Islet of Langerhans (tissue), 1 donor: Measurements from ENCODE around the gene RAET1L.
"Not testable (repeated sequence)": the region's sequence is repeated elsewhere in the genome, so short reads cannot be mapped to it uniquely, and the experiment has no call there.

Experiments used
- FAIRE-seq: peaks from one replicate; lab custom pipeline; 2011; peaks lifted over from hg19 to GRCh38; lab: Jason Lieb, UNC

Gene RAET1L

DNA sequence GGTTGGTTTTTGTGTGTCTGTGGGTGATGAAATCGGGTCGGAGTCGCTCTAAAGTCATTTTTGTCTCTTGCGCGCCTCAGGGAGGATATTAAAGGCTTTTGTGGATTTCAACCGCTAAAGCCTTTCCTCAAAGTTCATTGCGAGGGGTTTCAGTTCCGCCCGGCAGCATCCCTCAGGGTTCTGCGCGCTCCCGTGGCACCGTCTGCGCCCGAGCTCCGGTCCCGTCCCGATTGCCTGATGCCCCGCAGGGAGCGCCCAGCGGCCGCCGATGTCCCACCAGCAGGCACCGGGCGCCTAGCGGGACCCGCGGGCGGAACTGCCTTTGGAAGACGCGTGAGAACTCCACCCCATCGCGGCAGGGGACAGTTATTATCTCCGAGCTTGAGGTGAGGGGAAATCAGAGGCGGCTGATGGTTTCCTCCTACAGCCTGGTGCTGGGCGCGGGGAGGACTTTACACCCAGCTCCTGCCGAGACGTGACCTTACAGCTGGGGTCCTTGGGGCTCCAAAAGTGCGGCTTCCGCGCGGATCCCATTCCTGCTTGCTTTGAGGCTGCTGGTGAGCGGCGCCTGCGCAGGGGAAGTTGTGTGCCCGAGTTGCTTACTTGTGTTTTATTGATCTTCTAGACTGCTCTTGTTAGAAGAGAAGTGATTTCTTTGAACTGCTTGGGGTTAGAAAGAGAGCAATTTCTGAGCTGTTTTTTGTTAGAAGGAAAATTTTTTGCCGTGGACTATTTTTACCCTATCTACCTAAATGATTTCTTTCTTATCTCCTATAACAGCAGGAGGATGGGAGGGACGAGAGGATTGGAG, 34.5 kb downstream of the RAET1L start:
- FAIRE-seq, result no peak

DNA sequence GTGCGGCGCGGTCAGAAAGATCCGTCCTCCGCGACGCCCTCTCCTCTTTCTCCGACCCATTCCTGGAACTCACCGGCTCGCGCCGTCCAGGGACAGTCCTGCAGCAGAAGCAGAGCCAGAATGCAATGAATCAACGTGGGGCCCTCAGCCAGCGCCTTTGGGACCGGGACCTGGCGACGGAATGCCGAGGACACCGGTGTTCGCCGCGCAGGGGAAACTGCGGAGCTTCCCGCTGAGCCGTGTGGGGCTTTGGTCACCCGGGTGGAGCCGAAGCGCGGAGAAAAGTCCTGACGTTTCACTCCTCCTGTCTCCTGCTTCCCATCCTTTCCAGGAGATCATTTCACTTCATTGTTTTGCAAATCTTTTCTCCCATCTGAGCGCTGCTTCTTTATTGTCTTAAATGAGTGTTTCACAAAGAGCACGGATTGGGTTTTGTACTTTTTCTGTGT, 35.1 kb downstream of the RAET1L start:
- no peak for FAIRE-seq

DNA sequence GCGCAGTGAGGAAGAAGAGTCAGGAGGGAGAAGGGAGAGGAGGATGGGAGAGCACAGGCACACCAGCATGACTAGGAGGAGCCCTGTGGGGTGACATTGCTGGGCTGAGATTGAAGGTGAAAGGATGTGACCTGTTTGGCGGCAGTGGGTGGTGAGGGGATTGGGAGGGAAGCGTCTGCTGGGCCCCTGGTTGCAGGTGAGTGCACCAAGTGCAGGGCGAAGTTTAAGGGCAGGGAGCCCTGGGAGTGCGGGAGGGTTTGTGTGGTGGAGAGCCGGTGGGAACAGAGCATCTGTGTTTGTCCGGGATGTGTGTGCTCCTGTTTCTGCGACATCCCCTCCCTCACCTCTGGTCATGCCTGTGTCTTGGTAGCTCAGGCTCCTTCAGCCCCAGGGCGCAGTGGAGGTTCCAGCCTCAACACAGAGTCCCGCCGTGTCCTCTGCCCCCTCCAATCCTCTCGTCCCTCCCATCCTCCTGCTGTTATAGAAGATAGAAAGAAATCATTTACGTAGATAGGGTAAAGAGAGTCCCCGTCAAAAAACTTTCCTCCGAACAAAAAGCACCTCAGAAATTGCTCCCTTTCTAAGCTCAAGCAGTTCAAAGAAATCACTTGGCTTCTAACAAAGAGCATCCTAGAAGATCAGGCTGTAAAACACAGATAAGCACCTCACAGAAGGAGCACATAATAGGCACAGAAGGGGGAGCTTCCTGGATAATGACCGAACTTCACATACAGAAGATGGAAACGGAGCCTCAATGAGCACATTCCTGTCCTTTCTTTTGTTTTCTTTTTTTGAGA, 36.6 kb downstream of the RAET1L start:
- no peak for FAIRE-seq

DNA sequence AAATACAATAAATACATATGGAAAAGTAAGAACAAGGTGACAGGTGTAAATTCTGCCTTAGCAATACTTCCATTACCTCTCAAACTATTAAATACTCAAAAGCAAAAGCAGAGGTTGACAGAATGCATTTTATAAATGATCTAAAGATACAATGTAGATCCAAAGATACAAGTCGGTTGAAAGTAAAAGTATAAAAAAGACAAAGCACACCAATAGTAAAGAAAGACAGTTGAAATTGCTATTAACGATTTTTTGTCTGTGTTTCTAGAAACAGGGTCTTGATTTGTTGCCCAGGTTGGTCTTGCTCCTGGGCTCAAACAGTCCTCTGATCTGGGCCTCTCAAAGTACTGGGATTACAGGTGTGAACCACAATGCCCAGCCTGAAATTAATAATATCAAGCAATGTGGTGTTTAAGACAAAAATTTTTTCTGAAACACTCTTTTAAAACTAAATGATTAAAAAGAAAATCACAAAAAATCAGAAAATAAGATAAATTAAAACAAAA, 37.7 kb downstream of the RAET1L start:
- FAIRE-seq, result no peak

DNA sequence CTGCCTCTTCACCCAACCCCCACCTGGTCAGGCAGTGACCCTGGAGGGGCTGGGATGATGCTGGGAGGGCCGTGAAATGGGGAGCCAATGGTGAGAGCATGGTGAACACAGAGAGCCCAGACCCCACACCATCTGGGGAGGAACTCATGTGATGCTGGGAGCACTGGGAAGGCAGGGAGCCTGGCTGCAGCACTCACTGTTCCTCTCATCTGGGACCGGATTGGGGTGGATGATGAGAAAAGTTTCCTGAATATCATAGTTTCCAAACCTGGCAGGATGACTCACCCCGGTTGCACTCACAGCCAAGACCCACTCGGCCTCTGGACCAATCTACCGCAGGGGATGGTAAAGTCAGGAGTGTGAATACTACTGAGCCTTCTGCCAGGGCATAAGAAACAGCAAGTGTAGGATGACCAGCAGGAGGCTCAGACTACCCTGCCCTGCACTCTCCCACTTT, 39.8 kb downstream of the RAET1L start:
- FAIRE-seq, result no peak

DNA sequence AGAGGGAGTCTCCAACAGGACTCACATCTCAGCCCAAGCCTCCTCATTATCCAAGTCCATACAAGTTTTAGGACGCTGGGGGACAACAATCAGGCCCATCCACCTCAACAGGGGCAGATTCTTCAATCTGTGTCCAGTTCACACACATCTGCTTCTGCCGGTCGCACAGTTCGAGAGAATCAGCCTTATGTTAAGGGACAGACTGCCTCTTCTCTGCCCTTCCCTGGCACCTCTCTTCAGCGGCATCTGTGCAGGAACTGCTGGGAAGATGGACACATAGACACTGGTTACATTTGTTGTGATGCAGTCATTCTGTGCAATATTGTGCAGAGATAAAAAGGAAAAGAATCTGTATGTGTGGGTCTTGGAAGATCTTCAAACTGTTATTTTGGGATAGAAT, 40.6 kb downstream of the RAET1L start:
- no peak for FAIRE-seq

DNA sequence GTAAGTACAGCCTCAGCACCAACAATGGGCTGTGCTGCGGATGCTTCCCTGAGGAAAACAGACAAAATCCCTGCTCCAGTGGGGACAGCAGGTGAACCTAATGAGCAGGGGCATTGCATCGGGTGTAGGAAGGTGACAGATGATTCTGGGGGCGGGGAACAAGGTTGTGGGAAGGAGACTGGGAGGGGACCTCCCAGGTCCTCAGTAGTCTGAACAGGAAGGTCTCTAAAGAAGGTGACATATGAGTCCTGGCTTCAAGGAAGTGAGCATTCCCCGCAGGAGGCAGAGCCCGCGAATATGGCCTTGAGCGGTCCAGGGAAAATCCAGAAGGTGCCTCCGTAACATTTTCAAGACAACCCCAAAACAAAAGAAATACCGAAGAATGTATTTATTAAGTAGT, 42.2 kb downstream of the RAET1L start:
- no peak for FAIRE-seq

DNA sequence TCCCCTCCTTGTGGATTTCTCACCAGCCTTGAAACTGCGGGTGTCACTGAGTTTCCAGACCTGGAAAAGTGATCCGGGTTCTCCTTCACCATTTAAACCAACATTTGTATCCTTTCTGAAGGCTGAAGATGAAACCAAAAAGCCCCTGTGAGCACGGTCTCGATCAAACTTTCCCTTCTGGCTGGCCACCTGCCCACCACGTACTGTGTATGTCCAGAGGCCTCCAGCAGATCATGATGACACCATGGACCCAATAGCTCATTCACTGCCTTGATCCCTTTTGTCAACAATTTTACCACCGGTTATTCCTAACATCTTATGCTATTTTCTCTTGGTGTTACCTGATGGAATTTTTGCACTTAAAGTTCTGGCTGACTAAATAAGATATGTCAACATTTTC, 46.0 kb downstream of the RAET1L start:
- FAIRE-seq, result no peak

DNA sequence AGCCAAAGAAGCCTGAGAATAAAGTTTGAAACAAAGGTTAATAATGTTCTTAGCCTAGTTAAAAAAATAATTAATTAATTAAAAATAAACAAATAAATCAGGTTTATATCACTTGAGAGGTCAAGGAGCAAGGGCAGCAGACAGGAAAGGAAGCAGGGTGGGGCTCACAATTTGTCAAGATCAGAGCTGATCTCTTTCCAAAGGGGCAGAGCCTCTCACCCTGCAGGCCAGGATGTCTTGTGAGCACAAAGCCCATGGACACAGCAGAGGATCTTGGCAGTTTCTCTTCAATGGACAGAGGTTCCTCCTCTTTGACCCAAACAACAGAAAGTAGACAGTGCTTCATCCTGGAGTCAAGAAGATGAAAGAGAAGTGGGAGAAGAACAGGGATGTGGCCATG, 46.7 kb downstream of the RAET1L start:
- FAIRE-seq, result no peak

DNA sequence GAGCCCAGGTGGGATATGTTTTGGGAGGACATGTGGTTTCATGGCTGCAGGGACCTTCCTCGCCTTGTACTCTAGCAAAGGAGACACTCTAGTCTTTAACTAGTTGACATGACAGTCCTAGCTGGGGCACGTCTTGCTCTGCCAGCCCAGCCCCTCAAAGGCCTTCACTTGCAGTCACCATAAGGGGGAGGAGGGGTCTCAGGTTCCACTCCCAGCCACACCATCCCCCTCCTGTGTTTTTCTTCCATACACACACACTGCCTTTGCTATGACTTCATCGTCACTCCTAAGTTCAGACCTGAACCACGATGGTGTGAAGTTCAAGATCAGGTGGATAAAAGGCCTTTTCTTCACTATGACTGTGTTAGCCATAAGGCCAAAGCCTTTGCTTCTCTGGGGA, 48.1 kb downstream of the RAET1L start:
- FAIRE-seq, result no peak

DNA sequence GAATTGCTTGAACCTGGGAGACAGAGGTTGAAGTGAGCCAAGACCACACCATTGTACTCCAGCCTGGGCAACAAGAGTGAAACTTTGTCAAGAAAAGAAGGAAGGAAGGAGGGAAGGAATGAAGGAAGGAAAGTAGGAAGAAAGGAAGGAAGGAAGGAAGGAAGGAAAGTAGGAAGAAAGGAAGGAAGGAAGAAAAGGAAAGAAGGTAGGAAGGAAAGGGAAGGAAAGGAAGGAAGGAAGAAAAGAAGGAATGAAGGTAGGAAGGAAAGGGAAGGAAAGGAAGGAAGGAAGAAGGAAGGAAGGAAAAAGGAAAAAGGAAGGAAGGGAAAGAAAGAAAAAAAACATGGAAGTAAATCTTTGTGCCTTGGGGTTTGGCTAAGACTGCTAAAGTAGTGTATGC, 49.9 kb downstream of the RAET1L start:
- no peak for FAIRE-seq

DNA sequence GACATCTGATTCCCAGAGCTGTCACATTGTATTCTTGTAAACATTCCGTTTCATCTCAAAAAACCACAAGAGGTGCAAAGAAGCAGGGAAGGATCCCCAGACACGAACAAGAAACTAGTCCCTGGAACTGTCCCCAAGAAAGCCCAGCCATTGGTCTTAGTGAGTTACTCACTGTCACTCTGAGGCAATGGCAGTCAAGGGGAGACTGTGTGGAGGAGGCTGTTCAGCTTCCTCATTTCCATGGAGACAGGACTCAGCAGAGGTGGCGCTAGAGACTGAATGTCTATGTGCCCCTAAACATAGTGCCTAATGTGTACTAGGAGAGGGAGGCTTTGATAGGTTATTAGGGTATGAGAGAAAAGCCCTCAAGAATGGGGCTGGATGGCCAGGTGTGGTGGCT, 50.5 kb downstream of the RAET1L start:
- FAIRE-seq, result no peak

DNA sequence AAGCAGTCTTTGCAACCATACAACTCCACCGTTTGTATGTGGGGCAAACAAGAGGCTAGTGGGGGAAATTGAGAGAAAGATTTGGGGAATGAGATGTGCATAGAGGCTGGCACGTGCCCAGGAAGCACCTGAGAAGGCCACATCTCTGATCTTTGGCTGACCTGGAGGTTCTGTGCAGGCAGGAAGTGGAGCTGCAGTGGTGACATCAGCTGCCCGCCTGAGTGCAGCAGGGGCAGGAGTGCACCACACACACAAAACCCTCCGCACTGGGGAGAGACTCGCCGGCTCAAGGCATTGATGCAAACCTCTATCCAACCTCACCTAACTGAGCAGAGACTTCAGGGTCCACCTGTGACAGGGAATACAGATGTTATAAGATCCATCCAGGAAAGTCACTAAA, 50.9 kb downstream of the RAET1L start:
- FAIRE-seq, result not testable (repeated sequence)

DNA sequence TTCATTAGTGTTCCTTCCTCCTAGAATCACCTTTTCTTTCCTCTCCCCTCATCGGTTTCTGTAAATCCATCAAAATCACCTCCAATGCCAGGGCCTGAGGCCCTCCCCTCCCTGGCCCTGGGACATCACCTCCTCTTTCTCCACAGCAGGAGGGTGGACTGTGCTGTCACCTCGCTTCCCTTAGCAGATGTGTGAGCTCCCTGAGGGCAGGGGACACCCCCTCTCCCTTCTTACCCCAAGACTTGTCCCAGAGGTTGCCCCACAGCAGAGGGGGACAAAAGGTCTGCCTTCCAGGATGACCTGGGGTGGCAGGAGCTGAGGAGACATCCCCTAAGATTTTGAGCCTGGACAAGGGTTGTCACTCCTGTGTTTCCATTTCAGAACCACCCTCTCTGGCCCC, 55.7 kb downstream of the RAET1L start:
- no peak for FAIRE-seq

DNA sequence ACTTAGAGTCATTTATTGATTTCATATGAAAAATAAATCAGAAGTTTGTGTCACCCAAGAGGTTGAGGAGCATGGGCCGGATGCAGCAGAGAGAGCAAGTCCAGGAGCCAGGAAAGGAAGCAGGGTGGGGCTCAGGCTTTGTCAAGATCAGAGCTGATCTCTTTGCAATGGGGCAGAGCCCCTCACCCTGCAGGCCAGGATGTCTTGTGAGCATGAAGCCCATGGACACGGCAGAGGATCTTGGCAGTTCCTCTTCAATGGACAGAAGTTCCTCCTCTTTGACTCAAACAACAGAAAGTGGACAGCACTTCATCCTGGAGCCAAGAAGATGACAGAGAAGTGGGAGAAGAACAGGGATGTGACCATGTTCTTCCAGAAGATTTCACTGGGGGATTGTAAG, 56.4 kb downstream of the RAET1L start:
- FAIRE-seq, result not testable (repeated sequence)
